ENCODE measurements around the gene S100A14.
A peak's percentile ranks its signal among the peaks of the same experiment; 100 is the strongest.

The S100A14 gene

DNA sequence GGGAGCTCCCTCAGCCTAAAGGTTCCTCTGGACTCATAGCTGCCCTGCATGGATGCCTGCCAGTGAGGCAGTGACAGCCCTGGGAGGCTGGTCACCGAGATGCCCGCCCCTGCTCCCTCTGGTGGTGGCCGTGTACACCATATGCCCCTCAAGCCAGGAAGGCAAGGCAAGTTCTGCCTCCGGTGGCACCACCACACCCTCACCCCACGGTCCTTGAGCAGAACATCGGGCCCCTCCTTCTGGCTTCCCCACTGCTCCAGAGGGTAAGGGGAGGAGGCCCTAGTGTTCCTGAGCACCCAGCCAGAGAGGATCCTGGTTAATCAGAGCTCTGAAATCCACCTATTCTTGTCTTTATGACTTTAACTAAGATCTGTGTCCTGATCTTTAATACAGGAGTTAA, 1.5 kb upstream of the S100A14 start:
- 0 out of 2 replicates have a peak overlapping the region, but pooled peaks have one; percentile 2 for H2AFZ ChIP-seq (ENCODE audit: low read depth)
- no peak overlapping the region for H3K4me2 ChIP-seq
- no peaks in the 10 kb centered on the region for H3K27me3 ChIP-seq (ENCODE audit: insufficient read depth, low read depth)

DNA sequence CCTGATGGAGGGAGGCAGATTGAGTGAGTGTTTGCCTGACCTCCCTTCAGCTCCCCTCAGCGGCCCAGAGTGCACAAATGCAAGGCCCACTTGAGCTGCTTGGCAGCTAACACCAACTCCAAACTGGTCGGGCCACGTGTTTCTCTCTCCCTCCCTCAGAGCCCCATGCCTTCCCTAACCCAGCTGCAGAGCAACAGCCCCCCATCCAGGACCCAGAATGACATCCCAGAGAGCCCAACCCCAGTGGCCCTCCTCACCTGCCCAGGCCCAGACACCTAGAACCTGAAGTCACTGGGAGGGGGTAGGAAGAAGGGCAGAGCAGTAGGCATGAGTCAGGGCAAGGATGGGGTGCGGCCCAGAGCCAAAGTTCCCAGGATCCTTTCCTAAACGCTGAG, 789 bp upstream of the S100A14 start:
- H3K27me3 ChIP-seq (ENCODE audit: insufficient read depth, low read depth): no peaks in the 10 kb centered on the region
- no peak overlapping the region for H3K4me2 ChIP-seq
- TF ChIP-seq, protein P1, sequence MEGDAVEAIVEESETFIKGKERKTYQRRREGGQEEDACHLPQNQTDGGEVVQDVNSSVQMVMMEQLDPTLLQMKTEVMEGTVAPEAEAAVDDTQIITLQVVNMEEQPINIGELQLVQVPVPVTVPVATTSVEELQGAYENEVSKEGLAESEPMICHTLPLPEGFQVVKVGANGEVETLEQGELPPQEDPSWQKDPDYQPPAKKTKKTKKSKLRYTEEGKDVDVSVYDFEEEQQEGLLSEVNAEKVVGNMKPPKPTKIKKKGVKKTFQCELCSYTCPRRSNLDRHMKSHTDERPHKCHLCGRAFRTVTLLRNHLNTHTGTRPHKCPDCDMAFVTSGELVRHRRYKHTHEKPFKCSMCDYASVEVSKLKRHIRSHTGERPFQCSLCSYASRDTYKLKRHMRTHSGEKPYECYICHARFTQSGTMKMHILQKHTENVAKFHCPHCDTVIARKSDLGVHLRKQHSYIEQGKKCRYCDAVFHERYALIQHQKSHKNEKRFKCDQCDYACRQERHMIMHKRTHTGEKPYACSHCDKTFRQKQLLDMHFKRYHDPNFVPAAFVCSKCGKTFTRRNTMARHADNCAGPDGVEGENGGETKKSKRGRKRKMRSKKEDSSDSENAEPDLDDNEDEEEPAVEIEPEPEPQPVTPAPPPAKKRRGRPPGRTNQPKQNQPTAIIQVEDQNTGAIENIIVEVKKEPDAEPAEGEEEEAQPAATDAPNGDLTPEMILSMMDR (conservative IDR thresholded peaks at IDR 0.05; ENCODE audit: low read depth, low read length): 0 out of 2 replicates have a peak, but pooled peaks have one; percentile 4
- no peaks in the 10 kb centered on the region for H3K79me2 ChIP-seq (ENCODE audit: insufficient read depth, low read depth)
- H3K4me3 ChIP-seq (IDR thresholded peaks at IDR 0.05; ENCODE audit: insufficient read depth, low read depth, low read length): no peak overlapping the region
- no peak overlapping the region for H3K27ac ChIP-seq
- no peak overlapping the region for H3K9ac ChIP-seq
- no peaks in the 10 kb centered on the region for H3K4me1 ChIP-seq (ENCODE audit: low read depth, poor library complexity, severe bottlenecking)
- no peaks in the 10 kb centered on the region for H3K36me3 ChIP-seq (ENCODE audit: insufficient read depth)
- H4K20me1 ChIP-seq (ENCODE audit: insufficient read depth): no peaks in the 10 kb centered on the region
- no peak overlapping the region for H2AFZ ChIP-seq (ENCODE audit: low read depth)

More for the DNA sequence above, 1.5 kb upstream of the S100A14 start:
- TF ChIP-seq, protein P1 (conservative IDR thresholded peaks at IDR 0.05; ENCODE audit: low read depth, low read length): 0 out of 2 replicates have a peak, but pooled peaks have one; percentile 21
- H3K4me3 ChIP-seq (IDR thresholded peaks at IDR 0.05; ENCODE audit: insufficient read depth, low read depth, low read length): no peak overlapping the region
- H3K4me1 ChIP-seq (ENCODE audit: low read depth, poor library complexity, severe bottlenecking): no peaks in the 10 kb centered on the region
- H3K9ac ChIP-seq: no peak overlapping the region
- no peaks in the 10 kb centered on the region for H3K36me3 ChIP-seq (ENCODE audit: insufficient read depth)
- H3K79me2 ChIP-seq (ENCODE audit: insufficient read depth, low read depth): no peaks in the 10 kb centered on the region
- no peaks in the 10 kb centered on the region for H4K20me1 ChIP-seq (ENCODE audit: insufficient read depth)
- H3K27ac ChIP-seq: no peak overlapping the region

DNA sequence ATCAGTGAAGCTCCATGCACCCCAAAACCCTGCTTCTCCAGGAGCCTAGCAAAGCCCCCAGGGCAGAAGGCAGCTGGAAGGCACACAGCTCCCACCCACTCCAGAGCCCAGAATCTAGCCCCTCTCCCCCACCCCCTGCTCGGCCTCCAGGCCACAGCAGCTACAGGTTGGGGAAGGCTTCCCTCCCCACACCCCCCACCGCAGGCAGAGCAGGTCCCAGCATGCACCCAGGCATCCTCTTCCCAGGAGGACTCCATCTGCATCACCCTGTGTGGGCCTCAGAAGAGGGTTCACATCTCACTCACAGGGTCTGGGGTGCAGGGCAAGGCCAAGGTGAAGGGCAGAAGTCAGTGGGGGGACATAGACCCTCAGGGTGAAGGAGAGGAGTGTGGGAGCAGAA, 719 bp downstream of the S100A14 start:
- Histone ChIP-seq H3K9ac (no peak overlapping the region), H3K36me3 (ENCODE audit: insufficient read depth) (no peaks in the 10 kb centered on the region), H4K20me1 (ENCODE audit: insufficient read depth) (no peaks in the 10 kb centered on the region), H3K4me3 (IDR thresholded peaks at IDR 0.05; ENCODE audit: insufficient read depth, low read depth, low read length) (no peak overlapping the region), H3K4me2 (no peak overlapping the region), H3K4me1 (ENCODE audit: low read depth, poor library complexity, severe bottlenecking) (no peaks in the 10 kb centered on the region), H3K27ac (no peak overlapping the region), H3K27me3 (ENCODE audit: insufficient read depth, low read depth) (no peaks in the 10 kb centered on the region), H3K79me2 (ENCODE audit: insufficient read depth, low read depth) (no peaks in the 10 kb centered on the region), H2AFZ (ENCODE audit: low read depth) (no peak overlapping the region)
- TF ChIP-seq, protein P1 (conservative IDR thresholded peaks at IDR 0.05; ENCODE audit: low read depth, low read length): no peak

DNA sequence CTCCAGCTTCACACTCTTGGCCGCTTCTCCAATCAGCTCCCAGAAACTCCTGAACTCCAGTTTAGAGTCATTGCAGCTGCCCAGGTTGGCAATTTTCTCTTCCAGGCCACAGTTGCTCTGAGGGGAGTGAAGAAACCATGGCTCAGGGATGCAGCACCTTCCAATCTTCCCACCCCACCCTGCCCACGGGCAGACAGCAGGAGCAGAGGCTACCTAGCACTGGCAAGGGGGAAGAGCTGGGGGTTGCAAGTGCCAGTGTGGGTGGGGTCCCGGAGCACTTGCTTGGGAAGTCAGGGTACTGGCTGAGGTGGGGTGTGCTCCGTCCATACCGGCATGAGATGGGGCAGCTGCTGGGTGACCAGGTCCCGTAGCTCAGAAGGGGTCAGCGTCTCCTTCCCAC, 1.2 kb downstream of the S100A14 start:
- Histone ChIP-seq H3K27me3 (ENCODE audit: insufficient read depth, low read depth) (0 out of 2 replicates have a peak, but pooled peaks cover 3% of the 10 kb centered on the region), H3K4me1 (ENCODE audit: low read depth, poor library complexity, severe bottlenecking) (no peaks in the 10 kb centered on the region), H2AFZ (ENCODE audit: low read depth) (no peak overlapping the region), H3K36me3 (ENCODE audit: insufficient read depth) (no peaks in the 10 kb centered on the region), H3K79me2 (ENCODE audit: insufficient read depth, low read depth) (no peaks in the 10 kb centered on the region), H3K9ac (no peak overlapping the region), H3K4me2 (no peak overlapping the region), H3K4me3 (IDR thresholded peaks at IDR 0.05; ENCODE audit: insufficient read depth, low read depth, low read length) (no peak overlapping the region), H3K27ac (no peak overlapping the region), H4K20me1 (ENCODE audit: insufficient read depth) (no peaks in the 10 kb centered on the region)
- TF ChIP-seq, protein P1 (conservative IDR thresholded peaks at IDR 0.05; ENCODE audit: low read depth, low read length): no peak
